GM12892 (cell line): ENCODE data around the gene SLC22A25.
"Not testable (repeated sequence)": the region's sequence is repeated elsewhere in the genome, so short reads cannot be mapped to it uniquely, and the experiment has no call there.

ENCODE experiments used
- DNase-seq: peaks from one replicate; pipeline ENCODE4 v3.0.0; 2011; ENCODE audit not compliant: insufficient read length
- FAIRE-seq: peaks from 2 replicates; lab custom pipeline; 2011; peaks lifted over from hg19 to GRCh38; lab: Jason Lieb, UNC
- POLR2A ChIP-seq: IDR thresholded peaks from 2 replicates; pipeline ENCODE4 v1.6.1; 2011; ENCODE audit warnings: low read depth, low read length, control low read depth
- POLR2AphosphoS5 ChIP-seq: IDR thresholded peaks from 2 replicates; pipeline ENCODE4 v1.6.1; 2011; ENCODE audit warnings: low read depth, low read length, control low read depth
- TAF1 ChIP-seq: IDR thresholded peaks from 2 replicates; pipeline ENCODE4 v1.6.1; 2011; ENCODE audit warnings: low read depth, mild to moderate bottlenecking, control low read depth, low read length, borderline replicate concordance

The SLC22A25 gene

GRCh38 chr11:63246045-63246444, 2.6 kb upstream of the SLC22A25 start:
- no peak for FAIRE-seq
- DNase-seq, result no peak
- no peak for TF ChIP-seq POLR2A
- TF ChIP-seq POLR2AphosphoS5, result no peak
- TF ChIP-seq TAF1, result no peak

- FAIRE-seq (no peak), DNase-seq (no peak)
- TF ChIP-seq POLR2AphosphoS5 (no peak), TAF1 (no peak), POLR2A (no peak)
Observed at GRCh38 chr11:63244862-63245261, 1.5 kb upstream of the SLC22A25 start.

GRCh38 chr11:63242089-63242781, 1.2 kb downstream of the SLC22A25 start:
- FAIRE-seq (no peak), DNase-seq (no peak)
- no peak for TF ChIP-seq POLR2A
- TF ChIP-seq TAF1, result no peak
- no peak for TF ChIP-seq POLR2AphosphoS5

- no peak for FAIRE-seq
- no peak for TF ChIP-seq POLR2A
- TF ChIP-seq TAF1, result no peak
- TF ChIP-seq POLR2AphosphoS5, result no peak
- no peak for DNase-seq
Observed at GRCh38 chr11:63240791-63241379, 2.5 kb downstream of the SLC22A25 start.

- no peak for FAIRE-seq
- DNase-seq, result no peak
- TF ChIP-seq POLR2A (no peak), TAF1 (no peak), POLR2AphosphoS5 (no peak)
Observed at GRCh38 chr11:63240098-63240497, 3.3 kb downstream of the SLC22A25 start.

GRCh38 chr11:63239254-63239653, 4.1 kb downstream of the SLC22A25 start:
- TF ChIP-seq TAF1, result no peak
- TF ChIP-seq POLR2A, result no peak
- TF ChIP-seq POLR2AphosphoS5, result no peak
- no peak for DNase-seq
- FAIRE-seq, result no peak

- TF ChIP-seq POLR2AphosphoS5, result no peak
- TF ChIP-seq TAF1, result no peak
- no peak for TF ChIP-seq POLR2A
- FAIRE-seq, result no peak
- DNase-seq, result no peak
Observed at GRCh38 chr11:63237413-63237812, 6.0 kb downstream of the SLC22A25 start.

- FAIRE-seq, result not testable (repeated sequence)
Observed at GRCh38 chr11:63235471-63236461, 7.6 kb downstream of the SLC22A25 start.

GRCh38 chr11:63229815-63230214, 13.6 kb downstream of the SLC22A25 start:
- no peak for TF ChIP-seq POLR2AphosphoS5
- DNase-seq (no peak), FAIRE-seq (no peak)

More at GRCh38 chr11:63235471-63236461, 7.6 kb downstream of the SLC22A25 start:
- DNase-seq, result not testable (repeated sequence)

GRCh38 chr11:63227521-63228107, 15.8 kb downstream of the SLC22A25 start:
- TF ChIP-seq POLR2A (no peak), POLR2AphosphoS5 (no peak), TAF1 (no peak)
- FAIRE-seq (no peak), DNase-seq (no peak)

- no peak for FAIRE-seq
- no peak for DNase-seq
- TF ChIP-seq TAF1 (no peak), POLR2A (no peak), POLR2AphosphoS5 (no peak)
Observed at GRCh38 chr11:63226488-63227114, 16.8 kb downstream of the SLC22A25 start.
